PC-9 (cell line): ENCODE data around the gene HFE.

Experiments
- CTCF ChIP-seq: fragments of 200-600 bp; sonication (generic); conservative IDR thresholded peaks from 2 replicates; pipeline ENCODE4 v1.6.1; 2017; ENCODE audit warnings: mixed run types, antibody characterized with exemption, mild to moderate bottlenecking, moderate library complexity
- EZH2 ChIP-seq: fragments of 200-600 bp; sonication (generic); IDR thresholded peaks from 2 replicates; pipeline ENCODE4 v1.8.0; 2017; ENCODE audit warnings: antibody characterized with exemption, low read depth

GRCh38 chr6:26057899-26058298 lies 29.3 kb upstream of the HFE start:
- no peak for TF ChIP-seq EZH2
- TF ChIP-seq CTCF: no peak
